K562 (cell line): ENCODE data around the gene RBPJL. TPM values are rescaled to one million over a fixed set of nuclear protein-coding genes. Genes with fewer than 3 reads are reported as not detected.

ENCODE experiments used
- ATF4 ChIP-seq: fragments of 450-650 bp; formaldehyde crosslinking; IDR thresholded peaks from 2 replicates; pipeline ENCODE4 v1.4.0; 2022; ENCODE audit warnings: mild to moderate bottlenecking, moderate library complexity
- BDP1 ChIP-seq: IDR thresholded peaks from 3 replicates; pipeline ENCODE4 v1.6.1; 2011; ENCODE audit not compliant: insufficient read length, insufficient read depth
- EHMT2 ChIP-seq: fragments of 450-650 bp; IDR thresholded peaks from 2 replicates; pipeline ENCODE4 v1.6.1; 2018; ENCODE audit warnings: antibody characterized with exemption
- ELF4 ChIP-seq: fragments of 450-650 bp; formaldehyde crosslinking; IDR thresholded peaks from 2 replicates; pipeline ENCODE4 v1.4.0; 2022; ENCODE audit warnings: missing genetic modification characterization
- FOXP1 ChIP-seq: sonication (generic); formaldehyde crosslinking; IDR thresholded peaks from 2 replicates; pipeline ENCODE4 v1.8.0; 2022; ENCODE audit warnings: mild to moderate bottlenecking, missing genetic modification reagents
- HEY1 ChIP-seq: fragments of 250-450 bp; sonication (Bioruptor Pico); IDR thresholded peaks from 2 replicates; pipeline ENCODE4 v1.5.0; 2020; ENCODE audit warnings: mild to moderate bottlenecking, moderate library complexity, borderline replicate concordance
- HMGN3 ChIP-seq: IDR thresholded peaks from 2 replicates; pipeline ENCODE4 v1.6.1; 2011; ENCODE audit warnings: borderline replicate concordance, low read depth, mild to moderate bottlenecking, mixed read lengths, low read length; ENCODE audit not compliant: insufficient read length; ENCODE audit errors: extremely low read depth
- MAZ ChIP-seq, 2 experiments: fragments of 450-650 bp in 1 of 2; sonication (generic) in 1 of 2; formaldehyde crosslinking; IDR thresholded peaks in 1 of 2; conservative IDR thresholded peaks in 1 of 2; 2 replicates each; pipeline versions ENCODE4 v1.4.0 to v1.5.0; 2020; ENCODE audit warnings: mild to moderate bottlenecking in 1 of 2, missing genetic modification reagents in 1 of 2
- NR2F6 ChIP-seq: fragments of 450-650 bp; formaldehyde crosslinking; IDR thresholded peaks from 2 replicates; pipeline ENCODE4 v1.4.0; 2020; ENCODE audit warnings: mild to moderate bottlenecking
- POLR2G ChIP-seq: fragments of 200-400 bp; formaldehyde crosslinking; IDR thresholded peaks from 2 replicates; pipeline ENCODE4 v1.6.1; 2017; ENCODE audit warnings: low read depth, mild to moderate bottlenecking, antibody characterized with exemption, low read length, moderate library complexity
- ZNF143 ChIP-seq: sonication (generic); formaldehyde crosslinking; IDR thresholded peaks from 2 replicates; pipeline ENCODE4 v1.9.0; 2022; ENCODE audit warnings: mild to moderate bottlenecking, missing genetic modification reagents
- ZNF224 ChIP-seq: sonication (generic); formaldehyde crosslinking; IDR thresholded peaks from 2 replicates; pipeline ENCODE4 v1.8.0; 2022; ENCODE audit warnings: mild to moderate bottlenecking, missing genetic modification reagents
- ZNF408 ChIP-seq: fragments of 250-450 bp; sonication (Bioruptor Pico); IDR thresholded peaks from 2 replicates; pipeline ENCODE4 v1.4.0; 2020; ENCODE audit warnings: low read depth, mild to moderate bottlenecking, moderate library complexity
- ZNF785 ChIP-seq: fragments of 250-450 bp; sonication (Bioruptor Pico); IDR thresholded peaks from 2 replicates; pipeline ENCODE4 v1.4.0; 2020; ENCODE audit warnings: mild to moderate bottlenecking
- ZSCAN29 ChIP-seq: fragments of 450-650 bp; IDR thresholded peaks from 2 replicates; pipeline ENCODE4 v1.6.1; 2017
- polyA plus RNA-seq, 8 experiments: library from polyadenylated mRNA; depleted of rRNA in 4 of 8; stranded (reverse) in 5 of 8; unstranded in 3 of 8; fragments of >200 nt; fragmentation: Nextera tagmentation in 2 of 8; fragmentation: Illumina TruSeq in 1 of 8; extraction: Ambion mirVana in 2 of 8; extraction: Trizol in 1 of 8; gene quantifications; 2 replicates each; pipeline versions ENCODE4 v1.2.1 to v1.2.3, GENCODE V29; 2011 to 2014; ENCODE audit warnings: inconsistent platforms in 1 of 8, missing spikeins in 1 of 8
- total RNA-seq, 7 experiments: library from RNA; depleted of rRNA in 6 of 7; stranded (reverse); fragments of >200 nt in 6 of 7; fragmentation: Illumina TruSeq in 2 of 7; extraction: Trizol in 2 of 7; gene quantifications; 2 replicates each; pipeline versions ENCODE4 v1.2.1 to v1.2.3, GENCODE V29; 2011 to 2021; ENCODE audit warnings: low replicate concordance in 1 of 7
- TF ChIP-seq, protein P1 (sequence below): sonication (generic); formaldehyde crosslinking; IDR thresholded peaks from 2 replicates; pipeline ENCODE4 v1.8.0; 2023; ENCODE audit warnings: mild to moderate bottlenecking, missing genetic modification reagents
- TF ChIP-seq, protein P2 (sequence below): fragments of 150-350 bp; IDR thresholded peaks from 2 replicates; pipeline ENCODE4 v1.6.1; 2014; ENCODE audit warnings: low read depth, mild to moderate bottlenecking, low read length, borderline replicate concordance
- TF ChIP-seq, protein P3 (sequence below): sonication (generic); IDR thresholded peaks from 2 replicates; pipeline ENCODE4 v1.6.1; 2016

Gene RBPJL
- total and polyA plus RNA-seq, 9 of the 15 experiments (the other 6 are each of a cell fraction or from before 2014, with no cell fraction given): not detected

GRCh38 chr20:45362804-45363610, 56.4 kb downstream of the RBPJL start, which contains the start of gene SYS1 (continued):
- TF ChIP-seq, protein P1, sequence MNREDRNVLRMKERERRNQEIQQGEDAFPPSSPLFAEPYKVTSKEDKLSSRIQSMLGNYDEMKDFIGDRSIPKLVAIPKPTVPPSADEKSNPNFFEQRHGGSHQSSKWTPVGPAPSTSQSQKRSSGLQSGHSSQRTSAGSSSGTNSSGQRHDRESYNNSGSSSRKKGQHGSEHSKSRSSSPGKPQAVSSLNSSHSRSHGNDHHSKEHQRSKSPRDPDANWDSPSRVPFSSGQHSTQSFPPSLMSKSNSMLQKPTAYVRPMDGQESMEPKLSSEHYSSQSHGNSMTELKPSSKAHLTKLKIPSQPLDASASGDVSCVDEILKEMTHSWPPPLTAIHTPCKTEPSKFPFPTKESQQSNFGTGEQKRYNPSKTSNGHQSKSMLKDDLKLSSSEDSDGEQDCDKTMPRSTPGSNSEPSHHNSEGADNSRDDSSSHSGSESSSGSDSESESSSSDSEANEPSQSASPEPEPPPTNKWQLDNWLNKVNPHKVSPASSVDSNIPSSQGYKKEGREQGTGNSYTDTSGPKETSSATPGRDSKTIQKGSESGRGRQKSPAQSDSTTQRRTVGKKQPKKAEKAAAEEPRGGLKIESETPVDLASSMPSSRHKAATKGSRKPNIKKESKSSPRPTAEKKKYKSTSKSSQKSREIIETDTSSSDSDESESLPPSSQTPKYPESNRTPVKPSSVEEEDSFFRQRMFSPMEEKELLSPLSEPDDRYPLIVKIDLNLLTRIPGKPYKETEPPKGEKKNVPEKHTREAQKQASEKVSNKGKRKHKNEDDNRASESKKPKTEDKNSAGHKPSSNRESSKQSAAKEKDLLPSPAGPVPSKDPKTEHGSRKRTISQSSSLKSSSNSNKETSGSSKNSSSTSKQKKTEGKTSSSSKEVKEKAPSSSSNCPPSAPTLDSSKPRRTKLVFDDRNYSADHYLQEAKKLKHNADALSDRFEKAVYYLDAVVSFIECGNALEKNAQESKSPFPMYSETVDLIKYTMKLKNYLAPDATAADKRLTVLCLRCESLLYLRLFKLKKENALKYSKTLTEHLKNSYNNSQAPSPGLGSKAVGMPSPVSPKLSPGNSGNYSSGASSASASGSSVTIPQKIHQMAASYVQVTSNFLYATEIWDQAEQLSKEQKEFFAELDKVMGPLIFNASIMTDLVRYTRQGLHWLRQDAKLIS (CRISPR knock-in tag): 0 out of 2 replicates have a peak, but pooled peaks have one; percentile 56
- TF ChIP-seq ZNF785 (CRISPR knock-in tag): no peak
- TF ChIP-seq MAZ (CRISPR knock-in tag; conservative IDR thresholded peaks at IDR 0.05 in 1 of 2, IDR thresholded peaks at IDR 0.05 in 1 of 2): peak; percentile 76 to 89; a peak in 3 of 4 replicates
- peak; percentile 49 for TF ChIP-seq HMGN3
- TF ChIP-seq POLR2G: peak; percentile 99
- no peak for TF ChIP-seq EHMT2
- TF ChIP-seq, protein P2, sequence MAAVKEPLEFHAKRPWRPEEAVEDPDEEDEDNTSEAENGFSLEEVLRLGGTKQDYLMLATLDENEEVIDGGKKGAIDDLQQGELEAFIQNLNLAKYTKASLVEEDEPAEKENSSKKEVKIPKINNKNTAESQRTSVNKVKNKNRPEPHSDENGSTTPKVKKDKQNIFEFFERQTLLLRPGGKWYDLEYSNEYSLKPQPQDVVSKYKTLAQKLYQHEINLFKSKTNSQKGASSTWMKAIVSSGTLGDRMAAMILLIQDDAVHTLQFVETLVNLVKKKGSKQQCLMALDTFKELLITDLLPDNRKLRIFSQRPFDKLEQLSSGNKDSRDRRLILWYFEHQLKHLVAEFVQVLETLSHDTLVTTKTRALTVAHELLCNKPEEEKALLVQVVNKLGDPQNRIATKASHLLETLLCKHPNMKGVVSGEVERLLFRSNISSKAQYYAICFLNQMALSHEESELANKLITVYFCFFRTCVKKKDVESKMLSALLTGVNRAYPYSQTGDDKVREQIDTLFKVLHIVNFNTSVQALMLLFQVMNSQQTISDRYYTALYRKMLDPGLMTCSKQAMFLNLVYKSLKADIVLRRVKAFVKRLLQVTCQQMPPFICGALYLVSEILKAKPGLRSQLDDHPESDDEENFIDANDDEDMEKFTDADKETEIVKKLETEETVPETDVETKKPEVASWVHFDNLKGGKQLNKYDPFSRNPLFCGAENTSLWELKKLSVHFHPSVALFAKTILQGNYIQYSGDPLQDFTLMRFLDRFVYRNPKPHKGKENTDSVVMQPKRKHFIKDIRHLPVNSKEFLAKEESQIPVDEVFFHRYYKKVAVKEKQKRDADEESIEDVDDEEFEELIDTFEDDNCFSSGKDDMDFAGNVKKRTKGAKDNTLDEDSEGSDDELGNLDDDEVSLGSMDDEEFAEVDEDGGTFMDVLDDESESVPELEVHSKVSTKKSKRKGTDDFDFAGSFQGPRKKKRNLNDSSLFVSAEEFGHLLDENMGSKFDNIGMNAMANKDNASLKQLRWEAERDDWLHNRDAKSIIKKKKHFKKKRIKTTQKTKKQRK: no peak
- TF ChIP-seq HEY1 (CRISPR knock-in tag): no peak
- TF ChIP-seq BDP1: no peak
- TF ChIP-seq, protein P3, sequence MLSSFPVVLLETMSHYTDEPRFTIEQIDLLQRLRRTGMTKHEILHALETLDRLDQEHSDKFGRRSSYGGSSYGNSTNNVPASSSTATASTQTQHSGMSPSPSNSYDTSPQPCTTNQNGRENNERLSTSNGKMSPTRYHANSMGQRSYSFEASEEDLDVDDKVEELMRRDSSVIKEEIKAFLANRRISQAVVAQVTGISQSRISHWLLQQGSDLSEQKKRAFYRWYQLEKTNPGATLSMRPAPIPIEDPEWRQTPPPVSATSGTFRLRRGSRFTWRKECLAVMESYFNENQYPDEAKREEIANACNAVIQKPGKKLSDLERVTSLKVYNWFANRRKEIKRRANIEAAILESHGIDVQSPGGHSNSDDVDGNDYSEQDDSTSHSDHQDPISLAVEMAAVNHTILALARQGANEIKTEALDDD: no peak; the same call in 1 of the 2 replicates
- no peak for TF ChIP-seq ZNF224 (CRISPR knock-in tag)
- no peak for TF ChIP-seq ZNF143 (CRISPR knock-in tag)
- TF ChIP-seq ZSCAN29: no peak
- TF ChIP-seq ELF4 (CRISPR knock-in tag): peak; percentile 44
- TF ChIP-seq ATF4: no peak
- no peak for TF ChIP-seq ZNF408 (CRISPR knock-in tag)
- no peak for TF ChIP-seq FOXP1 (CRISPR knock-in tag)
- no peak for TF ChIP-seq NR2F6
